CD4-positive, alpha-beta T cell (primary cell): ENCODE data around the gene ST6GALNAC3. TPM values are rescaled to one million over a fixed set of nuclear protein-coding genes. Genes with fewer than 3 reads are reported as not detected.

Experiments
- ATAC-seq: fragments of 200-7000 bp; cut with Tn5 transposase; one replicate; pipeline ENCODE4 v1.10.0; 2022; ENCODE audit warnings: mild to moderate bottlenecking; ENCODE audit not compliant: poor library complexity
- CTCF ChIA-PET: fragments of 350-600 bp; sonication (Branson Sonifier 250); formaldehyde crosslinking; loops from one replicate; lab custom pipeline; 2021; ENCODE audit warnings: antibody characterized with exemption, inconsistent platforms; lab: Charles Lee
- POLR2A ChIA-PET: fragments of 350-600 bp; sonication (Branson Sonifier 250); formaldehyde crosslinking; loops from one replicate; lab custom pipeline; 2021; ENCODE audit warnings: antibody characterized with exemption, inconsistent platforms; lab: Charles Lee
- DNase-seq, 14 experiments: peaks; one replicate each; pipeline ENCODE4 v3.0.0-alpha.2; 2013 to 2020; ENCODE audit warnings: mixed read lengths in 2 of 14
- H3K27ac ChIP-seq, 2 donors: one replicate each; pipeline versions ENCODE4 v1.5.1 to v1.7.0; 2013; ENCODE audit warnings: low read length in 2 of 2, low read depth in 1 of 2, mild to moderate bottlenecking in 1 of 2
- H3K27me3 ChIP-seq, 2 experiments: 1 replicate in 1 of 2; 2 replicates in 1 of 2; pipeline versions ENCODE4 v1.6.1 to v1.7.0; 2013; ENCODE audit warnings: low read length in 2 of 2, control low read depth in 1 of 2, mild to moderate bottlenecking in 1 of 2, moderate library complexity in 1 of 2; ENCODE audit not compliant: insufficient read depth in 2 of 2, control insufficient read depth in 1 of 2
- H3K36me3 ChIP-seq: one replicate; pipeline ENCODE4 v1.6.1; 2013; ENCODE audit warnings: low read length, control low read depth; ENCODE audit not compliant: insufficient read depth
- H3K4me1 ChIP-seq: one replicate; pipeline ENCODE4 v1.6.1; 2013; ENCODE audit warnings: low read length, control low read depth; ENCODE audit not compliant: insufficient read depth
- H3K4me3 ChIP-seq: one replicate; pipeline ENCODE4 v1.5.1; 2013; ENCODE audit warnings: mild to moderate bottlenecking, low read length, moderate library complexity
- H3K9me3 ChIP-seq, 2 experiments: 1 replicate in 1 of 2; 2 replicates in 1 of 2; pipeline versions ENCODE4 v1.6.1 to v1.7.0; 2013; ENCODE audit warnings: low read length in 2 of 2, mild to moderate bottlenecking in 2 of 2, control low read depth in 1 of 2, moderate library complexity in 1 of 2; ENCODE audit not compliant: control insufficient read depth in 1 of 2, insufficient read depth in 1 of 2
- H3K27ac Mint-ChIP-seq: one replicate; pipeline ENCODE4 v1.8.0; 2020; ENCODE audit warnings: mixed read lengths
- H3K27me3 Mint-ChIP-seq: one replicate; pipeline ENCODE4 v1.8.0; 2021; ENCODE audit warnings: mixed read lengths
- H3K36me3 Mint-ChIP-seq: one replicate; pipeline ENCODE4 v1.8.0; 2021; ENCODE audit warnings: low read depth, mixed read lengths
- H3K4me1 Mint-ChIP-seq: one replicate; pipeline ENCODE4 v1.8.0; 2021; ENCODE audit warnings: low read depth, mixed read lengths
- H3K4me3 Mint-ChIP-seq: one replicate; pipeline ENCODE4 v1.8.0; 2020; ENCODE audit warnings: mild to moderate bottlenecking, mixed read lengths
- H3K9me3 Mint-ChIP-seq: one replicate; pipeline ENCODE4 v1.8.0; 2020; ENCODE audit warnings: mixed read lengths
- CTCF ChIP-seq: fragments of 200-600 bp; IDR thresholded peaks from one replicate; pipeline ENCODE4 v1.8.0; 2022; ENCODE audit warnings: antibody characterized with exemption, mild to moderate bottlenecking
- intact Hi-C, 2 experiments: fragments of 100-400 bp; cut with DNase I in 1 of 2; cut with micrococcal nuclease in 1 of 2; formaldehyde crosslinking; loops; one replicate each; pipeline versions ENCODE4 v1.15.1 to v1.9.0; 2023 to 2025; cut with DNase I, micrococcal nuclease
- total RNA-seq, 174 experiments: library from RNA in 2 of 174; stranded (reverse) in 2 of 174; gene quantifications; one replicate each; pipeline ENCODE4 v1.2.3 and lab custom pipeline; 2021 to 2026

Gene ST6GALNAC3
- total RNA-seq, 2 experiments from 2014 or later: 0.77 to 1.3 TPM

GRCh38 chr1:76343356-76343755 is 268.8 kb downstream of the ST6GALNAC3 start:
- H3K9me3 Mint-ChIP-seq: peaks cover 4% of the 10 kb centered on the region
- H3K9me3 ChIP-seq: no peaks in the 10 kb centered on the region
- DNase-seq (no peak), ATAC-seq (no peak)
- ChIA-PET CTCF (no interaction called here), POLR2A (no interaction called here)
- no peak overlapping the region for H3K4me3 ChIP-seq
- H3K36me3 Mint-ChIP-seq: no peaks in the 10 kb centered on the region
- no peaks in the 10 kb centered on the region for H3K36me3 ChIP-seq
- no peak overlapping the region for H3K27ac ChIP-seq
- H3K4me1 ChIP-seq: no peaks in the 10 kb centered on the region
- intact Hi-C loops: no loop called here
- no peak overlapping the region for H3K4me3 Mint-ChIP-seq
- no peaks in the 10 kb centered on the region for H3K27me3 ChIP-seq
- TF ChIP-seq CTCF: no peak
- no peaks in the 10 kb centered on the region for H3K27me3 Mint-ChIP-seq
- H3K4me1 Mint-ChIP-seq: peaks cover 14% of the 10 kb centered on the region
- no peak overlapping the region for H3K27ac Mint-ChIP-seq

- Mint-ChIP-seq H3K27ac (no peak overlapping the region), H3K4me3 (no peak overlapping the region), H3K9me3 (no peaks in the 10 kb centered on the region), H3K36me3 (no peaks in the 10 kb centered on the region), H3K27me3 (no peaks in the 10 kb centered on the region), H3K4me1 (peaks cover 4% of the 10 kb centered on the region)
- H3K4me1 ChIP-seq: no peaks in the 10 kb centered on the region
- no peak overlapping the region for H3K27ac ChIP-seq
- CTCF ChIA-PET: no interaction called here
- POLR2A ChIA-PET: no interaction called here
- H3K4me3 ChIP-seq: no peak overlapping the region
- H3K36me3 ChIP-seq: no peaks in the 10 kb centered on the region
- H3K9me3 ChIP-seq: no peaks in the 10 kb centered on the region
- DNase-seq: no peak
- no peaks in the 10 kb centered on the region for H3K27me3 ChIP-seq
- intact Hi-C loops: no loop called here
- TF ChIP-seq CTCF: no peak
- ATAC-seq: no peak
Measured at GRCh38 chr1:76351655-76352054, 277.1 kb downstream of the ST6GALNAC3 start.

GRCh38 chr1:76352741-76353435 is 278.3 kb downstream of the ST6GALNAC3 start:
- Mint-ChIP-seq H3K27ac (no peak overlapping the region), H3K36me3 (no peaks in the 10 kb centered on the region), H3K27me3 (no peaks in the 10 kb centered on the region), H3K4me3 (no peak overlapping the region), H3K9me3 (no peaks in the 10 kb centered on the region), H3K4me1 (peaks cover 4% of the 10 kb centered on the region)
- CTCF ChIA-PET: interaction anchor here (0.6 kb wide), 1 partner anchor 214 kb away, joined by 3 read pairs; no protein-coding TSS in a partner anchor
- no peaks in the 10 kb centered on the region for H3K36me3 ChIP-seq
- no peak overlapping the region for H3K27ac ChIP-seq
- ATAC-seq (no peak), DNase-seq (no peak)
- no peaks in the 10 kb centered on the region for H3K9me3 ChIP-seq
- TF ChIP-seq CTCF: no peak
- POLR2A ChIA-PET: no interaction called here
- H3K4me1 ChIP-seq: no peaks in the 10 kb centered on the region
- no peaks in the 10 kb centered on the region for H3K27me3 ChIP-seq
- intact Hi-C loops: no loop called here
- no peak overlapping the region for H3K4me3 ChIP-seq
